GM12873 (cell line): ENCODE data around the gene CAPN9.

Experiments used
- CTCF ChIP-seq: IDR thresholded peaks from 2 replicates; pipeline ENCODE4 v1.5.1; 2012; ENCODE audit warnings: low read depth, mild to moderate bottlenecking, moderate library complexity, low read length, control low read depth; ENCODE audit not compliant: insufficient read depth; ENCODE audit errors: missing control alignments

The CAPN9 gene

GRCh38 chr1:230844561-230844960 is 97.4 kb downstream of the CAPN9 start:
- no peak for TF ChIP-seq CTCF

- no peak for TF ChIP-seq CTCF
Observed at GRCh38 chr1:230848235-230848634, 101.0 kb downstream of the CAPN9 start.

GRCh38 chr1:230849451-230850224 is 102.5 kb downstream of the CAPN9 start:
- no peak for TF ChIP-seq CTCF

- TF ChIP-seq CTCF = no peak
Observed at GRCh38 chr1:230850547-230850946, 103.4 kb downstream of the CAPN9 start.

GRCh38 chr1:230851291-230851691 is 104.1 kb downstream of the CAPN9 start:
- TF ChIP-seq CTCF = no peak
